Activated CD8-positive, alpha-beta T cell treated with anti-CD3 and anti-CD28 coated beads for 36 hours (primary cell): ENCODE measurements around the gene EPHA3. TPM values are rescaled to one million over a fixed set of nuclear protein-coding genes. Genes with fewer than 3 reads are reported as not detected.

Experiments
- ATAC-seq: fragments of 200-7000 bp; cut with Tn5 transposase; one replicate; pipeline ENCODE4 v1.10.0; 2021; ENCODE audit warnings: mild to moderate bottlenecking, moderate library complexity
- CTCF ChIA-PET: fragments of 350-600 bp; sonication (Branson Sonifier 250); formaldehyde crosslinking; loops from one replicate; lab custom pipeline; 2021; ENCODE audit warnings: antibody characterized with exemption; lab: Charles Lee
- POLR2A ChIA-PET: fragments of 350-600 bp; sonication (Branson Sonifier 250); formaldehyde crosslinking; loops from one replicate; lab custom pipeline; 2021; ENCODE audit warnings: antibody characterized with exemption; lab: Charles Lee
- DNase-seq: peaks from one replicate; pipeline ENCODE4 v3.0.0-alpha.2; 2020
- H3K27ac Mint-ChIP-seq: one replicate; pipeline ENCODE4 v1.8.0; 2021; ENCODE audit warnings: mild to moderate bottlenecking, mixed read lengths
- H3K27me3 Mint-ChIP-seq: one replicate; pipeline ENCODE4 v1.8.0; 2021; ENCODE audit warnings: mixed read lengths
- H3K36me3 Mint-ChIP-seq: one replicate; pipeline ENCODE4 v1.8.0; 2021; ENCODE audit warnings: low read depth, mixed read lengths
- H3K4me1 Mint-ChIP-seq: one replicate; pipeline ENCODE4 v1.8.0; 2021; ENCODE audit warnings: low read depth, mixed read lengths
- H3K4me3 Mint-ChIP-seq: one replicate; pipeline ENCODE4 v1.8.0; 2021; ENCODE audit warnings: mild to moderate bottlenecking, moderate library complexity, mixed read lengths
- H3K9me3 Mint-ChIP-seq: one replicate; pipeline ENCODE4 v1.8.0; 2021; ENCODE audit warnings: mixed read lengths
- intact Hi-C: fragments of 100-400 bp; cut with micrococcal nuclease; formaldehyde crosslinking; loops from one replicate; pipeline ENCODE4 v1.10.0; 2022
- total RNA-seq, 2 experiments: library from RNA; stranded (reverse); gene quantifications; one replicate each; pipeline ENCODE4 v1.2.3, GENCODE V29; 2021
- TF ChIP-seq, protein P1 (sequence below): fragments of 200-600 bp; IDR thresholded peaks from one replicate; pipeline ENCODE4 v1.8.0; 2022; ENCODE audit warnings: antibody characterized with exemption, mild to moderate bottlenecking

The EPHA3 gene
- total RNA-seq, 2 experiments from 2014 or later, result not detected

DNA sequence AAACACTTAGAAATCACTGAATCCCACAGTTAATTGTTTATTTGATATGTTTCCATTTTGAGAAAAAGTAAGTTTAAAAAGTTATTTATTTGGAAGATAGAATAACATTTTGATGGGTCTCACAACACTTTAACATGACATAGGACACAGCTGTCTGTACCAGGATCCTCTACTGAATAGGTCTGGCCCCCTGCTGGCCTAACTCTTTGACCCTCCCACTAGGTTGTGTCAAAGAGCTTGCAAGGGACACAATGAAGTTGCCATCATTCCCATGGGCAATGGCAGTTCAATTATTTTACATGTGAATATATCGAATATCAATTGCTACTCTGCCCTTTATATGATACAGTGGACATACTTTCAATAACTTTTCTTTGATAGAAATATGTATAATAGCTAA is 138.9 kb downstream of the EPHA3 start:
- Mint-ChIP-seq H3K4me1 (no peaks in the 10 kb centered on the region), H3K36me3 (no peaks in the 10 kb centered on the region), H3K9me3 (peaks cover 4% of the 10 kb centered on the region), H3K27me3 (no peaks in the 10 kb centered on the region), H3K4me3 (no peak overlapping the region), H3K27ac (no peak overlapping the region)
- TF ChIP-seq, protein P1, sequence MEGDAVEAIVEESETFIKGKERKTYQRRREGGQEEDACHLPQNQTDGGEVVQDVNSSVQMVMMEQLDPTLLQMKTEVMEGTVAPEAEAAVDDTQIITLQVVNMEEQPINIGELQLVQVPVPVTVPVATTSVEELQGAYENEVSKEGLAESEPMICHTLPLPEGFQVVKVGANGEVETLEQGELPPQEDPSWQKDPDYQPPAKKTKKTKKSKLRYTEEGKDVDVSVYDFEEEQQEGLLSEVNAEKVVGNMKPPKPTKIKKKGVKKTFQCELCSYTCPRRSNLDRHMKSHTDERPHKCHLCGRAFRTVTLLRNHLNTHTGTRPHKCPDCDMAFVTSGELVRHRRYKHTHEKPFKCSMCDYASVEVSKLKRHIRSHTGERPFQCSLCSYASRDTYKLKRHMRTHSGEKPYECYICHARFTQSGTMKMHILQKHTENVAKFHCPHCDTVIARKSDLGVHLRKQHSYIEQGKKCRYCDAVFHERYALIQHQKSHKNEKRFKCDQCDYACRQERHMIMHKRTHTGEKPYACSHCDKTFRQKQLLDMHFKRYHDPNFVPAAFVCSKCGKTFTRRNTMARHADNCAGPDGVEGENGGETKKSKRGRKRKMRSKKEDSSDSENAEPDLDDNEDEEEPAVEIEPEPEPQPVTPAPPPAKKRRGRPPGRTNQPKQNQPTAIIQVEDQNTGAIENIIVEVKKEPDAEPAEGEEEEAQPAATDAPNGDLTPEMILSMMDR, result no peak
- intact Hi-C loops, result no loop called here
- ATAC-seq, result no peak
- POLR2A ChIA-PET, result no interaction called here
- CTCF ChIA-PET, result no interaction called here
- DNase-seq, result no peak

DNA sequence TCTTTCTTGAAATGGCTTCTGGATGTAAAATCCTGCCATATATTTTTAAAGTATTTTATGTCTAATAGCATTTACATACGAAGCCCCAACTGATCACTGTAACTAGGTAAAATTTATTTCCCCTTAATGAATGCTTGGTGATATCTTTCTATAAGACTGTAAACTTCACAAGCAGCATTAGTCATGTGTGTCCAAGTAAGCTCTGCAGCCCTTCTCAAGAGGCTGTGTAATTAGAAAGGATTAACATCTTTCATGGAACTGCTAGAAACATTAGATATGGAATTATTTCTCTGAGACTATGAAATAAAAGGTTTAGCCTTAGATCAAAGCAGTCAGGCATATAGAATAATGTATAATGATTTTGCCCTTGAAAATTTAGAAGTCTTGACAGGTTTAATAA is 143.3 kb downstream of the EPHA3 start:
- Mint-ChIP-seq H3K4me1 (no peaks in the 10 kb centered on the region), H3K4me3 (no peak overlapping the region), H3K27me3 (no peaks in the 10 kb centered on the region), H3K27ac (no peak overlapping the region), H3K9me3 (peaks cover 8% of the 10 kb centered on the region), H3K36me3 (no peaks in the 10 kb centered on the region)
- ATAC-seq (no peak), DNase-seq (no peak)
- POLR2A ChIA-PET, result no interaction called here
- intact Hi-C loops, result no loop called here
- CTCF ChIA-PET, result no interaction called here
- TF ChIP-seq, protein P1, result no peak

DNA sequence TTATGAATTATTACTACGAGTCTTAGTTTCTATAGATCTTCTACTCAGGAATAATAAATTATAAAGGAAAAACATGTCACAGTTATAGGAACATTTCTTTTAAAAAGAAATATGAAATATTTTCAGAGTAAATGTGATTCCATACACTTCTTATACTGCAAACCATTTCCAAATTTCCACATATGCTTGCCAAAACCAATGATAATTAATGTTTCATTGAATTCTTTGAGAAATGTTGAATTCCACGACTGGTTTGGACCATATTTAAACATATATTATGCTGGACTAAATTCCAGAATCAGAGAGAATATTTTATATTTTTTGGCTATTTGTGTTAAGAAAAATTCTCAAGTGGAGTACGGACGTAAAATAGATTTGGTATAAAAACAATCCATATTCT is 144.6 kb downstream of the EPHA3 start:
- CTCF ChIA-PET, result no interaction called here
- Mint-ChIP-seq H3K27ac (no peak overlapping the region), H3K9me3 (peaks cover 6% of the 10 kb centered on the region), H3K36me3 (no peaks in the 10 kb centered on the region), H3K4me3 (no peak overlapping the region), H3K4me1 (no peaks in the 10 kb centered on the region), H3K27me3 (no peaks in the 10 kb centered on the region)
- ATAC-seq (no peak), DNase-seq (no peak)
- POLR2A ChIA-PET, result no interaction called here
- intact Hi-C loops, result no loop called here
- TF ChIP-seq, protein P1, result no peak

DNA sequence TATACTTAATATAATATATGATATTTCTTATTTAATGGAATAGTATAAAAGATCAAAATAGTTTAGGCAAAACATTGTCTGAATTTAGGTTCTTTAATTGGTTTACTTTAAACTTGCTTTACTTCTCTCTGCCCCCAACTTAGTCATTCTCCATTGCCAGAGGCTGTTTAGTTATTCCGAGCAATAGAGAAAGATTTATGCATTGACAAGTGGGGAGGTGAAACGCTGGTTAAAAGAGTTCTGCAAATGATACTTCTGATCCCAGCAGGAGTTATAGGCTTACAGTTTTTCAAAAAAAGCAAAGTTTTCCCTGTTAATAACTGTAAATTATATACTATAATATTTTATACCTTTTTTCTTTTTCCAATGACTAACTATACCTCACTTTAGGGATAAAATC is 145.4 kb downstream of the EPHA3 start:
- intact Hi-C loops, result no loop called here
- Mint-ChIP-seq H3K9me3 (peaks cover 6% of the 10 kb centered on the region), H3K27me3 (no peaks in the 10 kb centered on the region), H3K4me1 (no peaks in the 10 kb centered on the region), H3K27ac (no peak overlapping the region), H3K36me3 (no peaks in the 10 kb centered on the region), H3K4me3 (no peak overlapping the region)
- ATAC-seq (no peak), DNase-seq (no peak)
- CTCF ChIA-PET, result no interaction called here
- POLR2A ChIA-PET, result no interaction called here
- TF ChIP-seq, protein P1, result no peak

DNA sequence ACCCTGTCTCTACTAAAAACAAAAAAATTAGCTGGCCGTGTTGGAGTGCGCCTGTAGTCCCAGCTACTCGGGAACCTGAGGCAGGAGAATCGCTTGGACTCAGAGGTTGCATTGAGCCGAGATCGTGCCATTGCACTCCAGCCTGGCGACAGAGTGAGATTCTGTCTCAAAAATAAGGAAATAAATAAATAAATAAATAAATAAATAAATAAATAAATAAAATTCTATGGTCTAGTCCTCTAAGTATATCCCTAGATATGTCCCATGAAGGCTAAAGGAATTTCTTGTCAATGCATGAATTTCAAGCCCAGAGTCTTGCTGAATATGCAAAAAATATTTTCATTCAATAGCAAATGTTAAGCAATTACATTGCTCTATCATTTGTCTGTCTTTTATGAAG is 149.0 kb downstream of the EPHA3 start:
- Mint-ChIP-seq H3K4me3 (no peak overlapping the region), H3K4me1 (no peaks in the 10 kb centered on the region), H3K36me3 (no peaks in the 10 kb centered on the region), H3K27ac (no peak overlapping the region), H3K9me3 (peaks cover 4% of the 10 kb centered on the region), H3K27me3 (no peaks in the 10 kb centered on the region)
- ATAC-seq (no peak), DNase-seq (no peak)
- ChIA-PET POLR2A (no interaction called here), CTCF (no interaction called here)
- intact Hi-C loops, result no loop called here
- TF ChIP-seq, protein P1, result no peak
